ENCODE measurements around the gene MRPL32.

GRCh38 chr7:42913591-42913990 is 18.6 kb upstream of the MRPL32 start:
- TF ChIP-seq CTCF (IDR thresholded peaks at IDR 0.05): no peak
- TF ChIP-seq POLR2A (IDR thresholded peaks at IDR 0.05): no peak

Data from right lobe of liver (tissue), 4 donors.